Measurements from ENCODE around the gene UNC13A.

Gene UNC13A

DNA sequence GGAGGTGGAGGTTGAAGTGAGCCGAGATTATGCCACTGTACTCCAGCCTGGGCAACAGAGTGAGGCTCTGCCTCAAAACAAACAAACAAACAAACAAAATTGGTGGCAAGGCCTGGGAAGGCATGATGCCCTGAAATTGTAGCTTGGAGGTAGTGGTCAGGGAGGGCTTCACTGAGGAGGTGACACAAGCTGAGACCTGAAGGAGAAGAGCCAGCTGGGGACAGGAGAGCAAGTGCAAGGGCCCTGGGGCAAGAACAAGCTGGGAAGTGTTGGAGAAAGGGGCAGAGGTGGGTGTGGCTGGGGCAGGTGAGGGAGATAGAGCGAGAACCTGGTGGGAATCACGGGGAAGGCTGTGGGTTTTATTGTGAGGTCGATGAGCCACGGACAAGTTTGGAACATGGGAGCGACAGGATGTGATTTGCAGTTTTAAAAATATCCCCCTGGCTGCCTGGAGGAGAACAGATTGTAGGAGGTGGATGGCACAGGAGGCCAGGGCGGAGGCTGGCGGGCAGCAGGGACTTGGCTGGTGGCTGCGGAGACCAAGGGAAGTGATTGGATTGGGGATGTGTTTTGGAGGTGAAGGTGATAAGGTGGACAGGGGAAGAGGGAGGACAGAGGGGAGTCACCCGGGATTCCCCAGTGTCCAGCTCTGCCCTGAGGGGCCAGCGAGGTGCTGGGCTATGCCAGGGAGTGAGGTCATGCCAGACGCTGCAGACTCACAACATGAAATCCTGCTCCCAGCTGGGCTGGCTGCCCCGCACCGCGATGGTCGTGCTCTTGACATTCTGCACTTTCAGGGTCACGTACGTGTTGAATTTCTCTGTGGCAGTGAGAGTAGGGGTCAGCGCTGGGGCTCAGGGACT, 14.0 kb downstream of the UNC13A start:
- no peaks in the 10 kb centered on the region for H3K9me3 ChIP-seq
- peaks cover 4% of the 10 kb centered on the region for H3K27me3 ChIP-seq (ENCODE audit: low read depth)
- H3K36me3 ChIP-seq (replicated peaks): no peaks in the 10 kb centered on the region
- no peak overlapping the region for H3K4me3 ChIP-seq
- in situ Hi-C loops (cut with MboI; ENCODE audit: low sequenced_read_pairs): no loop called here
- DNase-seq (ENCODE audit: low spot score in 2 of 2): no peak
- H3K4me1 ChIP-seq: no peaks in the 10 kb centered on the region

GRCh38 chr19:17671906-17672305, 16.2 kb downstream of the UNC13A start:
- Histone ChIP-seq H3K4me3 (no peak overlapping the region), H3K9me3 (no peaks in the 10 kb centered on the region), H3K27me3 (ENCODE audit: low read depth) (peaks cover 2% of the 10 kb centered on the region), H3K4me1 (no peaks in the 10 kb centered on the region), H3K36me3 (replicated peaks) (no peaks in the 10 kb centered on the region)
- in situ Hi-C loops (cut with MboI; ENCODE audit: low sequenced_read_pairs): no loop called here
- DNase-seq (ENCODE audit: low spot score in 2 of 2): peak; percentile 20 to 67

DNA sequence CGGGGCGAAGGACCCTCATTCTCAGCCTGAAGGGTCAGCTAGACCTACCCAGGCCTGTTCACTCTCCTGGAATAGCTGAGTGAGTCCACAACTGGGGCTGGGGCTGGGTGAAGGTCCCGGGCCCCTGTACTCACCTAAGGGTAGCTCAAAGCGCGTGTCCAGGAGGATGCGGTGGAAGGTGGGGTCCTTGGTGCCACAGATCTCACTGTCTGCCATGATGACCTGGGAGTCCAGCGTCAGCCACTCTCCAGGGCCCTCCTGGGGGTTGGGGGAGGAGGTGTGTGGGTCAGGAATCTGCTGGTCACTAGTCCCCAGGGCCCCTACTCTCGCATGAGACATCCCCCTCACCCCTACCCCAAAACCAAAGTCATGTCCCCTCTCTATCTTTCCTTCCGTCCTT, 18.7 kb downstream of the UNC13A start:
- H3K9me3 ChIP-seq: 0 out of 2 replicates have a peak, but pooled peaks cover 2% of the 10 kb centered on the region
- no peaks in the 10 kb centered on the region for H3K4me1 ChIP-seq
- H3K4me3 ChIP-seq: no peak overlapping the region
- in situ Hi-C loops (cut with MboI; ENCODE audit: low sequenced_read_pairs): no loop called here
- no peaks in the 10 kb centered on the region for H3K36me3 ChIP-seq (replicated peaks)
- DNase-seq (ENCODE audit: low spot score in 2 of 2): no peak
- peaks cover 2% of the 10 kb centered on the region for H3K27me3 ChIP-seq (ENCODE audit: low read depth)

- Histone ChIP-seq H3K9me3 (0 out of 2 replicates have a peak, but pooled peaks cover 2% of the 10 kb centered on the region), H3K4me3 (no peak overlapping the region), H3K4me1 (no peaks in the 10 kb centered on the region), H3K27me3 (ENCODE audit: low read depth) (peaks cover 2% of the 10 kb centered on the region; the same call in 1 of the 2 replicates), H3K36me3 (replicated peaks) (no peaks in the 10 kb centered on the region)
- no peak for DNase-seq (ENCODE audit: low spot score in 2 of 2)
- in situ Hi-C loops (cut with MboI; ENCODE audit: low sequenced_read_pairs): no loop called here
Observed at GRCh38 chr19:17665058-17665457, 23.1 kb downstream of the UNC13A start.

GRCh38 chr19:17659996-17660395, 28.2 kb downstream of the UNC13A start:
- in situ Hi-C loops (cut with MboI; ENCODE audit: low sequenced_read_pairs): no loop called here
- DNase-seq (ENCODE audit: low spot score in 2 of 2): no peak

GRCh38 chr19:17658666-17659065, 29.5 kb downstream of the UNC13A start:
- no peaks in the 10 kb centered on the region for H3K9me3 ChIP-seq
- no peaks in the 10 kb centered on the region for H3K4me1 ChIP-seq
- no peak overlapping the region for H3K4me3 ChIP-seq
- in situ Hi-C loops (cut with MboI; ENCODE audit: low sequenced_read_pairs): no loop called here
- H3K36me3 ChIP-seq (replicated peaks): no peaks in the 10 kb centered on the region
- H3K27me3 ChIP-seq (ENCODE audit: low read depth): peaks cover 12% of the 10 kb centered on the region
- no peak for DNase-seq (ENCODE audit: low spot score in 2 of 2)

More at GRCh38 chr19:17659996-17660395, 28.2 kb downstream of the UNC13A start:
- peaks cover 12% of the 10 kb centered on the region for H3K27me3 ChIP-seq (ENCODE audit: low read depth)
- no peaks in the 10 kb centered on the region for H3K9me3 ChIP-seq
- H3K4me1 ChIP-seq: no peaks in the 10 kb centered on the region
- no peaks in the 10 kb centered on the region for H3K36me3 ChIP-seq (replicated peaks)
- no peak overlapping the region for H3K4me3 ChIP-seq

GRCh38 chr19:17658240-17658639, 29.9 kb downstream of the UNC13A start:
- H3K4me1 ChIP-seq: no peaks in the 10 kb centered on the region
- H3K9me3 ChIP-seq: no peaks in the 10 kb centered on the region
- H3K27me3 ChIP-seq (ENCODE audit: low read depth): peaks cover 12% of the 10 kb centered on the region
- DNase-seq (ENCODE audit: low spot score in 2 of 2): no peak
- H3K4me3 ChIP-seq: no peak overlapping the region
- no peaks in the 10 kb centered on the region for H3K36me3 ChIP-seq (replicated peaks)
- in situ Hi-C loops (cut with MboI; ENCODE audit: low sequenced_read_pairs): no loop called here

DNA sequence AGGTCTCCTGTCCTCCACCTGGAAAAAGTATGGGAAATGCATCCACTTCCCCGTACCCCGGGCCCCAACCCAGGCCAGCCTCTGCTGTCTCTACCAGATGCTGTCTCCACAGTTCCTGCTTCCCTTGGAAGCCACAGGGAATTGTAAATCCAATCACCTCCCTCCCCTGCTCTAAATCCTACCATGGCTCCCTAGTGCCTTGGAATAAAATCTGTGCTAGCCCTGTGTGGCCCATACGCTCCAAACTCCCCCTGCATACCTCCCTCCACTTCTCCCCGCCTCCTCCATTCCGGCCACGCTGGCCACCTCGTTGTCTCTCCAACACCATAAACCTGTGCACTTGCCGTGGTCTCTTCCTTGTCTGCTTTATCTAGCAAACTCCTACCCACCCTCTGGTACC, 31.2 kb downstream of the UNC13A start:
- Histone ChIP-seq H3K9me3 (no peaks in the 10 kb centered on the region), H3K4me1 (no peaks in the 10 kb centered on the region), H3K27me3 (ENCODE audit: low read depth) (peaks cover 12% of the 10 kb centered on the region), H3K36me3 (replicated peaks) (no peaks in the 10 kb centered on the region), H3K4me3 (no peak overlapping the region)
- no peak for DNase-seq (ENCODE audit: low spot score in 2 of 2)
- in situ Hi-C loops (cut with MboI; ENCODE audit: low sequenced_read_pairs): no loop called here

DNA sequence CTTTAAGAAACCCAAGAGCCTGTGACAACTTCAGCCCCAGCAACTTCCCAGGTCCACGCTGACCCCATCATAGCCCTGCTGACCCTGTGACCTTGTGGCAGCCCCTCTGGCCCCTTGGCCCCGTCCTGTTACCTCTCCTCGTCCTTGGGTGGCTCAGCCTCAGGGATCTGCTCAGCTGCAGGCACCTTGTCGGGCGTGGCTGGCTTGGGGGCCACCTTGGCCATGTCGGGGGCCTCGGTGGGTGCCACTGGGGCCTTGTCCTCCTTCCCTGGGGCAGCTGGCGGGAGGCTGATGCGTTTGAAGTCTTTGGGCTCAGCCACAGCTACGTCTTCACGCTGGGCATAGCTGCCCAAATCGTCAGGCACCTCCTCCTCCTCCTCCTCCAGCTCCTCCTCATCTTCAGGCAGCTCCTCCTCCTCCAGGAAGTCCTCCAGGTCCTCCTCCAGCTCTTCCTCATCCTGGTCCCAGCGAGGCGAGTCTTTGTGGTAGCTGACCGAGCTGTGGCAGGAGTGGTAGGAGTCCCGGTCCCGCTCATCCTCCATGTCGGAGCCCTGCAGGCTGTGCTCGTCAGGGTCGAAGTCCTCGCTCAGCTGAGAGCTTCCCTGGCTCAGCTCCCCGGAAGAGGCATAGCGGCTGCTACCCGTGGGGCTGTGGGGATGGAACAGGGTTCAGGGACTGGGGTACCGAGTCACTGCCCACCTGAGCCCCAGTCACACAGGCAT, 32.2 kb downstream of the UNC13A start:
- H3K4me3 ChIP-seq: no peak overlapping the region
- no peaks in the 10 kb centered on the region for H3K9me3 ChIP-seq
- H3K4me1 ChIP-seq: no peaks in the 10 kb centered on the region
- in situ Hi-C loops (cut with MboI; ENCODE audit: low sequenced_read_pairs): no loop called here
- no peaks in the 10 kb centered on the region for H3K36me3 ChIP-seq (replicated peaks)
- H3K27me3 ChIP-seq (ENCODE audit: low read depth): peaks cover 12% of the 10 kb centered on the region
- DNase-seq (ENCODE audit: low spot score in 2 of 2): no peak

- Histone ChIP-seq H3K36me3 (replicated peaks) (no peaks in the 10 kb centered on the region), H3K4me3 (no peak overlapping the region), H3K4me1 (no peaks in the 10 kb centered on the region), H3K27me3 (ENCODE audit: low read depth) (peaks cover 12% of the 10 kb centered on the region), H3K9me3 (no peaks in the 10 kb centered on the region)
- in situ Hi-C loops (cut with MboI; ENCODE audit: low sequenced_read_pairs): no loop called here
- peak in 1 of 2 experiments; percentile 31 for DNase-seq (ENCODE audit: low spot score in 2 of 2)
Observed at GRCh38 chr19:17654993-17655392, 33.2 kb downstream of the UNC13A start.

GRCh38 chr19:17652627-17653026, 35.5 kb downstream of the UNC13A start:
- Histone ChIP-seq H3K9me3 (no peaks in the 10 kb centered on the region), H3K4me1 (no peaks in the 10 kb centered on the region), H3K4me3 (no peak overlapping the region), H3K27me3 (ENCODE audit: low read depth) (no peaks in the 10 kb centered on the region), H3K36me3 (replicated peaks) (no peaks in the 10 kb centered on the region)
- in situ Hi-C loops (cut with MboI; ENCODE audit: low sequenced_read_pairs): no loop called here
- DNase-seq (ENCODE audit: low spot score in 2 of 2): no peak

DNA sequence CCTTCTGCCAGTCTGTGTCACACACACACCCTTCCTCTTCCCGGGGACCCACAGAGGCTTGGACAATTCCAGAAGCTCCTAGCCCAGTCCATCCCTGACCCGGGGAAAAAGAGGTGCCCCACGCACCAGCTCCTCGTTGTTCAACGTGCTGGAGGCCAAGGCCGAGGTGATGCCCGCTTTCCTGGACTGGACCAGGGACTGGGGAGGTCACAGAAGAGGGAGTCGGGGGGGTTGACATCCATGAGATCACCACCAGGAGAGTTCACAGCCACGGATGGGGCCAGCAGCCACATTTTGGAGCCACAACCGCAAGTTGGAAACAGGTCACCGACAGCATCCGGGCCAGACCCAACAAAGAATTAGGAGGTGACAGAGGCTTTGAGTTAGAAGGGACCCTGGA, 39.4 kb downstream of the UNC13A start:
- Histone ChIP-seq H3K4me3 (no peak overlapping the region), H3K27me3 (ENCODE audit: low read depth) (peaks cover 8% of the 10 kb centered on the region; the same call in 1 of the 2 replicates), H3K4me1 (no peaks in the 10 kb centered on the region), H3K36me3 (replicated peaks) (no peaks in the 10 kb centered on the region), H3K9me3 (no peaks in the 10 kb centered on the region)
- no peak for DNase-seq (ENCODE audit: low spot score in 2 of 2)
- in situ Hi-C loops (cut with MboI; ENCODE audit: low sequenced_read_pairs): no loop called here

DNA sequence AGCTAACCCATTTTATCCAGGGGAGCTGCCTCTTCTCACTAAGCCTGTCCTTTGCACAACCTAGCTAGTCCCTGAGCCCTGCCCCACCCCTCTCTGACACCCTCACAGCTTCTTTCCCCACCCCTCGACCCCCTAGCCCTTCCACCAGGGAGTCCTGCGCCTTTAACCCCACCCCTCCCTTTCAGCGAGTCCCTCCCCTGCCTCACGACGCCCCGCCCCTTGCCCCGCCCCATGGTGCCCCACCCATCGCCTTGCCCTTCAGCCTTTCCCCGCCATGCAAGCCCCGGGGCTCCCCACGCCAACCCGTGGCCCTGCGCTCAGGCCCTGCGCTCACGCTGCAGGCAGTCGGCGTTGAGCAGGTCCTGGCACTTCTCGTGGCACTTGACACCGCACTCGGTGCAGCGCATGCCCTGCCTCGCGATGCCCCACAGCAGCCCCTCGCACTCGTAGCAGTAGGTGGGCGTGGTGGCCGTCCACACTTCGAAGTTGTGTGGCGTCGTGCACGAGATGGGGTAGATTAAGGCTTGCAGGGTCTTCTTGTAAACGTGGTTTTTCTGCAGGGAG, 40.0 kb downstream of the UNC13A start:
- Histone ChIP-seq H3K36me3 (replicated peaks) (no peaks in the 10 kb centered on the region), H3K4me1 (no peaks in the 10 kb centered on the region), H3K9me3 (no peaks in the 10 kb centered on the region), H3K4me3 (no peak overlapping the region), H3K27me3 (ENCODE audit: low read depth) (peaks cover 8% of the 10 kb centered on the region; the same call in 1 of the 2 replicates)
- peak; percentile 9 to 63 for DNase-seq (ENCODE audit: low spot score in 2 of 2)
- in situ Hi-C loops (cut with MboI; ENCODE audit: low sequenced_read_pairs): no loop called here
